HG02642 (cell line): ENCODE measurements around the gene SRGAP1.
A peak's percentile ranks its signal among the peaks of the same experiment; 100 is the strongest.
"Not testable (repeated sequence)": the region's sequence is repeated elsewhere in the genome, so short reads cannot be mapped to it uniquely, and the experiment has no call there.

ENCODE experiments used
- ATAC-seq: cut with Tn5 transposase; IDR thresholded peaks from one replicate; pipeline ENCODE4 v1.9.1; 2021; ENCODE audit warnings: mild to moderate bottlenecking; ENCODE audit not compliant: unreplicated experiment, poor library complexity

SRGAP1 gene

DNA sequence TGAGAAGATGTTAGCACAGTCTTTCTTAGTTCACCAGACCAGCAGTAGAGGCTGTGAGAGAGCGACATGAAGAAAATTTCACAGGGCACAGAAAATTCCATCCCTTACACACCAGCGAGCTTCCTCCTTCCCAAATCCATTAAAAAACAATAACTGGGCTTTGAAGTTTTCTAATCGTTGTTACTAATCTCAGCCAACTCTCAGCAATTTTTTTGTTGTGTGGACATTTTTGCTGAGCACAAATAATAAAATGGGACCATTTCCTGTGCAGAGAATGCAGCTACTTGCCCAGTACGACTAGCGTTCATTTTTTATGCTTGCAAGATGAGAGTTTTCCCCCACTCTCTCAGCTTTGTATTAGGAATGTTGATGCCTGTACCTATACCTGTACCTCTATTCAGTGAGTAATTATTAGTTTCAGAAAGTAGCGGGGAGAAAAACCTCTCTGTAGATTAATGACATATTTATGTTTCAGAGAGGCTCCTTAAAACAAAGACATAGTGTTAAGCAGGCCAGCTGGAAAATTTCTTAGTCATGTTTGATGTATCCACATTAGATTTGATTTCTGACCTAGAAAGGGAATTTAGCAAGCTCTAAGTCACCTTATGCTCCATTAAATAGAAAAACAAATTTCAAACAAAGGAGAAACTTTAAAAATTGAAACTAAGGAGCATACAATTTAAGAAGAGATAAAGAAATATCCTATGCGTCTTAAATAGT, 146.5 kb downstream of the SRGAP1 start:
- ATAC-seq, result no peak

DNA sequence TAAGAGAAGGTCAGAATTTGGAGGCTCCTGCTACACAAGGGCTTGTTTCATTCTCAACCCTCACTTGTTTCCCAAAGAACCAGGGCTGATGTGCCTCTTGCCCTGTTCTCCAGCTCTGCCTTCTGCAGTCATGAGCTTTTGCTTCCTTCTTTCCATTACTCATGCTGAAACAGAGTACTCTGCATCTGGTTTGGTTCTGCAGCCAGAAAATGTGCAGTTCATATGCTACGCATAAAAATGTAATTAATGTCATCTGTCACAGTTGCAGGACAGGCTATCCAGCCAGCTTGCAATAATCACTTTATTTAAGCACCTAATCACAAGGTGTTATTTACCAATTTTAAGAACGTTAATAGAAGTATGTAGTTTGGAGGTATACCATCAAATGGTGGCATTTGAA, 150.2 kb downstream of the SRGAP1 start:
- no peak for ATAC-seq

DNA sequence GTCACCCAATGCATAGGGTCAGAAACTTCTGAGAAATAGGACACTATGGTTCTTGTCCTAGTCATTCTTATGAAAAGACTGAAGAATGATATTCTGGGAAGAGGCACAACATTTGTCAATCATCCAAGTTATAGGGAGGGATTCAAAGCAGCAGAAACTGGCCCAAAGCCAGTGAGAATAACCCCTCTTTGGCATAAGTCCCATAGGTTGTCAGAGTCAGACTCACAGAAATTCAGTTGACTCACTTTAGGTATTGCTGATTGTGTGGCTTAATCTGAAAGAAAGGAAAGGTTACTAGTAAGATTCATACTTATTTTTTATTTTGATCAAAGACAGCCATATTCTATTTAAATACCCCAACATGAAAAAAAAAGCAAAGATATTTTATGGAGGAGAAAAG, 151.0 kb downstream of the SRGAP1 start:
- no peak for ATAC-seq

DNA sequence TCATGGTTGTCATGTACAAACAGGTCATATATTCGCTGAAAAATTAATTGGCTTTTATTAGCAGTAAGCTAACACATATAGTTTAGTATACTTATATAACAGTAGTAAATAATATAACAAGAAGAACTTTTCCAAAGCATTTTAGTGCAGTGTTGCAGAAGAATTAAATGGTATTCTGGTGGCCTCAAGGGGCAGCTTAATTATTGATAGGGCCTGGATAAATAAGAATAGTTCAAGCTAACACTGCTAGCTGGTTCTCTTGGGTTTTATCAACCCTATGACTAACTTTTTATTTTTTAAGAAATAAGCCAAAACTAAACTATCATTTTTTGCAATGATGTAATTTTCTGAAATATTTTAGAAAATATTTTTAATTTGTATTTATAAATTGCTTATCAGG, 152.1 kb downstream of the SRGAP1 start:
- ATAC-seq, result no peak

DNA sequence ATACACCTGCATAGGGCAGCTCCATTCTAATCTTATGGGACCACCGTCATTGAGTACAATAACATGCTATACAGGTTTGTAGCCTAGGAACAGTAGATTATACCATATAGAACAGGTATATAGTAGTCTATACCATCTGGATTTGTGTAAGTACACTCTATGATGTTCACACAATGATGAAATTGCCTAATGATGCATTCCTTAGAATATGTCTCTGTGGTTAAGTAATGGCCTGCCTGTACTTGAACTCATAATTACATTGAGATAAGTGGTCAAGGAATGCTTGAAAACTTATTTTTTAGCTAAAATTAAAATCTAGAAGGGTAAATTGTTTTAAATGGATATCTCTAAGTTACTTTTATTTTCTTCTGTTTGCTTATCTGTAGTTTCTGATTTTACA, 152.7 kb downstream of the SRGAP1 start:
- no peak for ATAC-seq

DNA sequence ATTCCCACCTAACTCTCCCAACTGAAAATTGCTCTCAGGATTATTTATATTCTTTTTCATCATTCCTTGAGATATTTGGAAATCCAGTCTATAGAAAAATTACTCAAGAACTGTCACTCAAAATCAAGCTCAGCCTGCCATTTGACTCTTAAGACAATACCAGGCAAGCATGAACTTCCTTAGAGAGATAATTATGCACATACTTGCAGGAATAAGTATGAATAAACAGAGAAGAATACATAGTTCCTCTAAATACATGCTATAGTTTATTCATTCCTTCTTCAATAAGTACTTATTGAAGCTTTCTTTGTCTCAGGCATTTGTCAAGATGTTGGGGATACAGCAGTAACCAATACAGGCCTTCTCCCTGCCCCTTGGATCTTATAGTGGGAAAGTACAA, 154.1 kb downstream of the SRGAP1 start:
- no peak for ATAC-seq

DNA sequence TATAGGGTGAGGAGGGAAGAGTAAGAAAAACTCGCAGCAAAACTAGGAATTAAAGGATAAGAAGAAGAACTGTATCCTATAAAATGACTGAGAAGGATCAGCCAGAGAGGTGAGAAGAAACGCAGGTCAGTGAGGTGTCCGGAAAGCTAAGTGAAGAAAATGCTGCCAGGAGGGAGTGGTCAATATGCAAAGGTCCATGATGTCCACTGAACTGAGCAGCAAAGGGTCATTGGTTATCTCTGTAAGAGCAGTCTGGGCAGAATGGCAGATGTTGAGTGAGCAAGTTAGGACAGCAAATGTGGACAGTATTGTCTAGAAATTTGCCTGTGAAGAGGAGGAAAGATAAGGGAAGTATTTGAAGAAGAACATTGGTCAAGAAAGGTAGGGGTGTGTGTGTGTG, 155.4 kb downstream of the SRGAP1 start:
- ATAC-seq, result no peak

DNA sequence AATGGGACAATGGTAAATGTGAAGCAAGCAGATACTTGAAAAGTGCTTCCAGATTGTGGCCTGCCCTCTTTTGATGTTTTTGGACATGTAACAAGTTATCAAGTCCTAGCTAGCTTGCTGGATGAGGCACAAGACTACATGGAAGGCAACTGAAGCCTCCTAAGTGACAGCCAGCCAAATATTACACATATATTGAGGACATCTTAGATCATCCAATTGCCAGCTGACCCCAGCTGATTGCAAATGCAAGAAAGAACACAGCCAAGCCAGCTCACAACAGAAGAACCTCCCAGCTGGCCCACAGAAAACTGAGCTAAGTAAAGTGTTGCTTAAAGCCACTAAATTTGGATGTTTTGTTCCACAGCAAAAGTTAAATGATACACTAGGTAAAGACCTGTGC, 156.9 kb downstream of the SRGAP1 start:
- no peak for ATAC-seq

DNA sequence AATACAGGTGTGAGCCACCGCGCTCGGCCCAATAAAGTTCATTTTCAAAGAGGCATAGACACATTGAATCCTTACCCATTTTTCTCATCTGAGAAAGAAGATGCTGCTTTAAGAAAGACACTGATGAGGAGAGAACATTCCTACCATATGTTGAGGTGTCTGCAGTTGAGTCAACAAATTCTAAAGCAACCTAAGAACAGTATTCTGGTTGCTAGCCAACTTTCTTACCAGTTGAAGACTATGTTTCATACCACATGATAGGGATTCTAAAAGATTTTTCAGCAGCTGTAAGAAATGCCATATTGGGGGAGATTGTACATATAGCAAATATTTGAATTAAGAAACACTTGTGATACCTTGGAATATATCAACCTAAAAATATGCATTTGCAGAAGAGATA, 160.1 kb downstream of the SRGAP1 start:
- no peak for ATAC-seq

DNA sequence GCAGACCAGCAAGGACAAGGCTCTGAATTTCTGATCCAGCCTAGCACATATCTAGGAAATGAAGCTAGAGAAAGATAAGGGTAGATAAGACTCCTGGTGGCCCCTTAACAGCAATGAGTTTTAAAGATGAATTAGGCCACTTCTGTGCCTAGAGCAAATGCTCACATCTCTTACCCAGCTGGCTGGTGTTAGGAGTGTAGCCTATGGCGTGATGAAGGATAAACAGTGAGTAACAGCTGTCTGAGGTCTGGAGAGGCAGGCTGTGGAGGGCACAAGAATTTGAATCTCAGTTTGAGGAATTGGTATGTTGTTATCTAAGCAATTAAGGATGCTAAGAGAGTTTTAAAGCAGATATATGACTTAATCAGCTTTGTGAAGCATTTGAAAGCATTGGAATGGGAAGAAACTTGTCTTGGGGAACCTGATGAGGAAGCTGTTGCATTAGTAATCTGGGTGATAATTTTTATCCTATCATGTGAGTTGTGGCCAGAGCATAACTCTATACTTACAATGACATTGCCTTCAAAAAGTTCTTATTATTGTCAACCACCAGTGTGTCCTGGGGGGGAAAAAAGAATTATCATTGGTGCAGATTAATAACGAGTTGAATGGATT, 161.8 kb downstream of the SRGAP1 start:
- ATAC-seq, result no peak

DNA sequence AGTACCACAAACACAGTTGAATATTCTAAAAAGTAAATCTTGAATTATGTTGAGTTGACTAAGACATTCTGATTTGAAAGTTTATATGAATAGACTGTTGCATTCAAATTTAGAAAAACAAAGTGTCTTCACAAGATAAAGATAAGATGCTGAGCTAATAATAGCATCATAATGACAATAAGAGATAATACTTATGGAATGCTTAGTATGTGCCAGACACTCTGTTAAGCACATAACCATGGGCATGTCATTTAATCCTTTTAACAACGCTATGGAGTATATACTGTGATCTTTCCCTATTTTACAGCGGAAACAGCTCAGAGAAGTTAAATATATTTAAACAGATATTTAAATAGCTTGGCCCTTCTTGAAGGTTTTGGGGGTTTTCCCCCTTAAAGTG, 163.4 kb downstream of the SRGAP1 start:
- no peak for ATAC-seq

DNA sequence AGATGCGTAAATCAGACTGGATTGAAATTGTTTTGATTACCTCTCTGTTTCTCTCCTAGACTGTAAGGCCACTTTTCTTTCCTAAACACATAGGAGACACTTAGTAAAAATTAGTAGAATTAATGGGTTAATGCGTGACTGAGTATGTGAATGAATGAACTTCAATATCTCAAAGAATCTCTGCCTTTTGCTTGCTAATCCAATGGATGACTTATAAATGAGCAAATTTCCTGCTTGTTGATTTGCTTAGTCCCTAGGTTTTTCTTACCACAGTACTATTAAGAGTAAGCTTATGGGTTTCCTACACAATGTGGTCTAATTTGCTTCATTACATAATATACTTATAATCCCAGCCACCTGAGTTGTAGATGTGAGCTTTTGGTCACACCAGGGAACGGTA, 164.1 kb downstream of the SRGAP1 start:
- no peak for ATAC-seq

DNA sequence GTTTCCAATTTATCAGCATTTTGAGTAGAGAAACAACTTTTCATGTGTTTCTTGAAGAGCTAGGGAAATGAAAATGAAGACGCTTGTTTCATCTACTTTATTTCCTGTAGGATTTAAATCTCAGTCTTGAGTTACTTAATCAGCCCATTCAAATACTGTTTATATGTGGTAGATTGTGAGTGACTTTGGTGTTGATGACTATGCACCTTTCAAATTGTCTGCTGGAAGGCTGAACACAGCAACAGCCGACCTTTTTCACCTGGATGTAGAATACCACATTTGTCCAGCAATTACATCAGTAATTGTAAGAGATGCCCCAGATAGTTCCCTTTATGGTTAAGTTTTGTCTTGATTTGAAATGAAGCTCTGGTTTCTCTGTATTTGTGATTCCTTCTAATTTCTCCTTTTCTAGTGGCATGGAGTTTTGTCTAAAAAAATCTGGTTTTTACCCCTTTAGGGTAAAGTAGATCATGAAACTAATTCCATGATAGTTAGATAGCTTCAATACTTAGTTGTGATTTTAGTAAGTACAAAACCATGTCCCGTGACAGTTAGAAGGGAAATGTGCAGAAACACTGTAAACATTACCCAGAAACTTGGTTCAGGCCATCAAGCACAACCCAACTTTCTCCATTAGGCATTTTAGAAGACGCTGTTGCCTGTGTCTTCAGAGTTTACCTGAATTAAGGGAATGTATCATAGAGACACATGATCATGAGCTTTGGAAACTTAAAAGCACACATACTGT, 165.0 kb downstream of the SRGAP1 start:
- peak; percentile 53 for ATAC-seq

DNA sequence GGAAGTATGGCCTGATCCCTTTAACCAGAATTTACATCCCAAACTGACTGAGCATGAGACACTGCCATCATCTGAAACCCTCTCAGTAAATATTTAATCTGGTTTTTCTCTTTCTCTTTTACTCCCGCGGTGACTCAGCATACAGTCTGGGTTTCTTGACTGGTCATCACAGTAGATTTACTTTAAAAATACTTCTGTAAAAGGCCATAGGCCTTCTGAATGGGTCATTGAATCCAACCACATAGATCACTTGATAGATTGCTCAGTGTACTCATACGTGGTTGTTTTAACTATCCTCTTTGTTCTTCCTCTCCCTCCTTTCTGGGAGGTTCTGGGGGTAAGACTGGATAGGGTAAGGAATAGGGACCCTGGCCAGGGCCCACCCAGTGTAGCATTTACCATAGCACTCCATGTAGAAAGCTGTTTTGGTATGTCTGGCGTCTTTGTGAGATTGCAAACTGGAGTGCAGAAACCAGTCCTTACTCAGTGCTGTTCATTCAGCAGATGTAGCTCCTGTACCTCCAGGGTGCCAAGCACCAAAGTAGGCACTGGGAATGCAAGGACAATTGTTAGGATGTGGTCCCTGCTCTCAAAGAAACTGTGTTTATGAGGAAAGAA, 165.7 kb downstream of the SRGAP1 start:
- ATAC-seq, result peak; percentile 92

DNA sequence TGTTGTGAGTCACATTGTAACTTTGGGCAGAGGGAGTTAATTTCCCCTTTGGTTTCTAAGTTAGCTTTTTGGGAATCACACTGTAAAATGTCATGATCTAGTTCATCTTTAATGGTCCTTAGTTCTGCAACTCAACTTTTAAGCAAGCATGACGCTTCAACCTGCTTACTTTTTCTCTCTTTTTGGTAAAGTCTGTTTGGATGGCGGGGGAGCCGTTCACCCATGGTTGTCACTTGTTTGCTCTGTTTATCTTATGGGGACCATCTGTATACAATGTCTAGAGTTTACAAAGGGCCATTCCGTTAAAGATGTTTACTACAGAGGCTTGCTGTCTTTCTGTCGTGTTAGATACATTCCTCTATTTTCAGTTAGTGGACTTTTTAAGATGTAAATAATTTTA, 172.0 kb downstream of the SRGAP1 start:
- ATAC-seq, result no peak

DNA sequence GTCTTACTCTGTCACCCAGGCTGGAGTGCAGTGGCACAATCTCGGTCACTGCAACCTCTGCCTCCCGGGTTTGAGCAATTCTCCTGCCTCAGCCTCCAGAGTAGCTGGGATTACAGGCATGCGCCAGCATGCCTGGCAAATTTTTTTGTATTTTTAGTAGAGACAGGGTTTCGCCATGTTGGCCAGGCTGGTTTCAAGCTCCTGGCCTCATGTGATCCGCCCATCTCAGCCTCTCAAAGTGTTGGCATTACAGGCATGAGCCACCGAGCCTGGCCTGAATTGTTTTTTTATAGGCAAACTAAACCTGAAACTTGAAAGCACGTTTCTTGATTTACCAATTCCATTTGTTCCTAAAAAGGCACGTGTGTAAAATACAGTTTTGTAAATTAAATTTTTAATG, 173.6 kb downstream of the SRGAP1 start:
- ATAC-seq, result not testable (repeated sequence)

DNA sequence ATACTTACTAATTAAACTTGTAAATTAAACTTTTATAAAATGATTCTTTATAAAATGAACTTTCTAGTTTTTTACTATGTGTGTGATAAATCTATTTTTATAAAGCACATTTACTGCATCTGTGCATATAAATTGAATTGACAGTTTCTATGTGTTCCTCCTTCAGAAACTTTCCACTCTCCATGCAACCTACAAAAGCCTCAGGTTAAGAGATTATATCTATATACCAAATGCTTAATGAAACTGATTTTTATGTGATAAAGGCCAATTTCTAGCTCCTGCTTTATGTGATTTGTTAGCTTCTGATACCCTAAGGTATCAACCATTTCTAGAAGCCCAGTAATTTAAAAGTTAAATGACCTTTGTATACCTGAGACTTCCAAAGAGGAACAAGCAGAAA, 174.0 kb downstream of the SRGAP1 start:
- no peak for ATAC-seq

DNA sequence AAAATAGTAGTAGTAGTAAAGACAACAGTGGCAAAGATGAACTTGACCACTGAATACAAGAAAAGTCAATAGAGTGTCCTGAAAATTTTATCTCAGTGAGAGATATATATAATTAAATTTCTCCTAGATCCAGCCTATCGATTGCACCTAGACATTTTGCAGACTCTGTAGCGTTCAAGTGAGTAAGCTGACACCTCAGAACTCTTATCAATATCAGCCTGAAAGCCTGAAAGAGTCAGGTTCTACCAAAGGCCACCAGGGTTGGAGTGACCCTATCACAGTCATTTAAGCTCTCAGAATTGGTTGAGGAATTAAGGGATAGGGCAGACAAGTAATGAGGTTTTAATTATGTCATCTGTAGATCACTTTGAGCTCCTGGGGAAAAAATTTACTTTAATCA, 174.6 kb downstream of the SRGAP1 start:
- ATAC-seq, result no peak

DNA sequence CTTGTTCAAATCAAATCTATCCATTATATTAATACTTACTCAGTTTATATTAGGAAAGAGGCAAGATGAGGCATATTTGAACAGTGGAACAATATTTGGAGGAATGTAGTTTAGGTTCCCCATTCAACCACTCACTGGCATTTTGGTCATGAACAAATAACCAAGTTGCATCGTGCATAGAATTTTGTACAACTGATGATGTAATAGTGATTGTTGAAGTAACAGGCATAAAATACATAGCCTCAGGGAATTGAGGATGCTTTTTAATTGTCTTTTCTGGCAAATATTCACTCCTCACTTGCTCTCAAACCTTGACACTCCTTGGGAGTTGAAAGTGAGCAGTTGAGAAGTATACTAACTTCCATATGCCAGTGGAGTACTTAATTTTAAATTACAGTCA, 175.2 kb downstream of the SRGAP1 start:
- no peak for ATAC-seq

DNA sequence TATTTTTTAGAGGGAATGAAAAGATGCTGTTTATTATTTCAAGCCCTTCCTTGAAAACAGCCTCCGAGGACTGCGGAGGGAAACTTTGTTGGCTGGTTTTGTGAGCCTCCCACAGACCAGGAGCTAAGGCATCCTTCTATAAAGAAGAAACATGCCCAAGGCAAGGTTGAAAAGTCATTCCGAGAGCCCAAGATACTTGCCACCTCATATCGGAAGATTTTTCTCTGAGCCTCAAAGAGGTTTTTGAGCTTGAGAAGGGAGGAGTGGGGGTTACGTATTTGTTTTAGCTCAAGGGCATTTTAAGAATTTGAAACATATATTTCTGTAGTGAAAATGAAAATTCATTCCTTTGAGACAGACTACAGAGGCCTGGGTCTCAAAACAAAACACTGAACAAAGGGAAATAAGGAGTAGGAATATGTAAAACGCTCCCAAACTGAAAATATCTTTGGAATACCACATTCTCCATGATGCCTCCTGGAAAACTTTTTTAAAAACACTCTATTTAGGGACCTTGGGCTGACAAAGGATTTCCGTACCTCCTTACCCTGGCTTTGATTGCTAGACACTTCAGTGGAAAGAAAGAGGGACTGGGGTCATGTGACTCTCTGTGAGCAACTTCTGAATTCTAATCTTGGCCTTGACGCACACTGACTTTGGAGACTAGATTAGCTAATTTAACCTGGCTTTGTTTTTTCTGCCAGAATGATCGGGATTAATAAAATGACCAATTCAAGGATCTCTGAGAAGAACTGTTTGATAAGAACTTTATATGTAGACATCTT, 180.9 kb downstream of the SRGAP1 start:
- no peak for ATAC-seq
